PC-9 (cell line): ENCODE results near the gene UNC50. TPM values are rescaled to one million over a fixed set of nuclear protein-coding genes. Genes with fewer than 3 reads are reported as not detected.

Experiments
- BruUV-seq: library from RNA; stranded (reverse); fragments of 400-500 nt; replicated peaks from 2 replicates; lab custom pipeline; 2021; lab: Mats Ljungman, UMichigan
- CTCF ChIA-PET: fragments of 300-600 bp; sonication (Branson Sonifier 250); formaldehyde crosslinking; loops from one replicate; lab custom pipeline; 2022; ENCODE audit warnings: antibody characterized with exemption; lab: Charles Lee
- POLR2A ChIA-PET: fragments of 300-600 bp; sonication (Branson Sonifier 250); formaldehyde crosslinking; loops from one replicate; lab custom pipeline; 2022; ENCODE audit warnings: antibody characterized with exemption; ENCODE audit not compliant: unreplicated experiment; lab: Charles Lee
- DNase-seq, 2 experiments: peaks; one replicate each; pipeline versions ENCODE4 v3.0.0 to v3.0.0-alpha.2; 2015 to 2022; ENCODE audit warnings: mixed read lengths in 1 of 2
- H2AFZ ChIP-seq: fragments of 200-600 bp; sonication (generic); 2 replicates; pipeline ENCODE4 v1.8.1; 2017; ENCODE audit warnings: antibody characterized with exemption
- H3F3A ChIP-seq: fragments of 200-600 bp; sonication (generic); 2 replicates; pipeline ENCODE4 v1.8.1; 2017; ENCODE audit warnings: antibody characterized with exemption, mild to moderate bottlenecking, low read depth; ENCODE audit not compliant: insufficient read depth
- H3K27ac ChIP-seq: fragments of 200-600 bp; sonication (generic); 2 replicates; pipeline ENCODE4 v1.6.1; 2016; ENCODE audit warnings: mixed run types
- H3K27me3 ChIP-seq: fragments of 200-600 bp; sonication (generic); 2 replicates; pipeline ENCODE4 v1.6.1; 2016; ENCODE audit warnings: low read depth, mixed run types; ENCODE audit not compliant: insufficient read depth
- H3K36me3 ChIP-seq: fragments of 200-600 bp; sonication (generic); 2 replicates; pipeline ENCODE4 v1.6.1; 2016; ENCODE audit warnings: low read depth, mixed run types
- H3K4me1 ChIP-seq: fragments of 200-600 bp; sonication (generic); replicated peaks from 2 replicates; pipeline ENCODE4 v1.6.1; 2016; ENCODE audit warnings: mixed run types; ENCODE audit not compliant: insufficient read depth
- H3K4me2 ChIP-seq: fragments of 200-600 bp; sonication (generic); 2 replicates; pipeline ENCODE4 v1.6.1; 2017; ENCODE audit warnings: mixed run types
- H3K4me3 ChIP-seq: fragments of 200-600 bp; sonication (generic); 2 replicates; pipeline ENCODE4 v1.6.1; 2016; ENCODE audit warnings: mixed run types
- H3K79me2 ChIP-seq: fragments of 200-600 bp; sonication (generic); 2 replicates; pipeline ENCODE4 v1.6.1; 2017; ENCODE audit warnings: low read depth, mixed run types
- H3K9me2 ChIP-seq: fragments of 200-600 bp; sonication (generic); 2 replicates; pipeline ENCODE4 v1.8.1; 2017; ENCODE audit warnings: mild to moderate bottlenecking; ENCODE audit not compliant: insufficient read depth
- H3K9me3 ChIP-seq: fragments of 200-600 bp; sonication (generic); 2 replicates; pipeline ENCODE4 v1.8.1; 2016; ENCODE audit warnings: low read depth; ENCODE audit not compliant: insufficient read depth
- H4K20me1 ChIP-seq: fragments of 200-600 bp; sonication (generic); 2 replicates; pipeline ENCODE4 v1.8.1; 2017; ENCODE audit not compliant: insufficient read depth
- EZH2 ChIP-seq: fragments of 200-600 bp; sonication (generic); IDR thresholded peaks from 2 replicates; pipeline ENCODE4 v1.8.0; 2017; ENCODE audit warnings: antibody characterized with exemption, low read depth
- intact Hi-C: fragments of 100-400 bp; cut with micrococcal nuclease; formaldehyde crosslinking; loops from one replicate; pipeline ENCODE4 v1.10.0; 2022; ENCODE audit not compliant: unreplicated experiment
- total RNA-seq: library from RNA; stranded (reverse); gene quantifications from 2 replicates; pipeline ENCODE4 v1.2.3, GENCODE V29; 2021
- TF ChIP-seq, protein P1 (sequence below): fragments of 200-600 bp; sonication (generic); conservative IDR thresholded peaks from 2 replicates; pipeline ENCODE4 v1.6.1; 2017; ENCODE audit warnings: mixed run types, antibody characterized with exemption, mild to moderate bottlenecking, moderate library complexity

The UNC50 gene
- total RNA-seq, 1 experiment from 2014 or later = 46.0 TPM

DNA sequence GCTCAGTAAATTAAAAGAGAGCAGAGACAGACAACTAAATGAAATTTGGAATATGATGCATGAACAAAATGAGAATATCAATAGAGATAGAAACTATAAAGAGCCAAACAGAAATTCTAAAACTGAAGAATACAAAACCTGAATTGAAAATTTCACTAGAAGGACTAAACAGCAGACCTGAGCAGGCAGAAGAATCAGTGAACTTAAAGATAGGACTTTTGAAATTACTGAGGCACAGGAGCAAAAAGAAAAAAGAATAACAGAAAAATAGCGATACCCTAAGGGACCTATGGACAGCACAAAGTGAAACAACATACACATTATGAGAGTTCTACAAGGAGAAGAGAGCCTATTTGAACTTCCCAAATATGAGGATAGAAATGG, 41.6 kb downstream of the UNC50 start:
- CTCF ChIA-PET = interaction anchor here (1.0 to 1.6 kb wide), 7 partner anchors 90 to 419 kb away, joined by 3 to 14 read pairs (median 5); no protein-coding TSS in a partner anchor
- no peak for DNase-seq
- no peaks in the 10 kb centered on the region for H3K79me2 ChIP-seq
- TF ChIP-seq, protein P1, sequence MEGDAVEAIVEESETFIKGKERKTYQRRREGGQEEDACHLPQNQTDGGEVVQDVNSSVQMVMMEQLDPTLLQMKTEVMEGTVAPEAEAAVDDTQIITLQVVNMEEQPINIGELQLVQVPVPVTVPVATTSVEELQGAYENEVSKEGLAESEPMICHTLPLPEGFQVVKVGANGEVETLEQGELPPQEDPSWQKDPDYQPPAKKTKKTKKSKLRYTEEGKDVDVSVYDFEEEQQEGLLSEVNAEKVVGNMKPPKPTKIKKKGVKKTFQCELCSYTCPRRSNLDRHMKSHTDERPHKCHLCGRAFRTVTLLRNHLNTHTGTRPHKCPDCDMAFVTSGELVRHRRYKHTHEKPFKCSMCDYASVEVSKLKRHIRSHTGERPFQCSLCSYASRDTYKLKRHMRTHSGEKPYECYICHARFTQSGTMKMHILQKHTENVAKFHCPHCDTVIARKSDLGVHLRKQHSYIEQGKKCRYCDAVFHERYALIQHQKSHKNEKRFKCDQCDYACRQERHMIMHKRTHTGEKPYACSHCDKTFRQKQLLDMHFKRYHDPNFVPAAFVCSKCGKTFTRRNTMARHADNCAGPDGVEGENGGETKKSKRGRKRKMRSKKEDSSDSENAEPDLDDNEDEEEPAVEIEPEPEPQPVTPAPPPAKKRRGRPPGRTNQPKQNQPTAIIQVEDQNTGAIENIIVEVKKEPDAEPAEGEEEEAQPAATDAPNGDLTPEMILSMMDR = no peak
- no peak for TF ChIP-seq EZH2
- H3F3A ChIP-seq = no peaks in the 10 kb centered on the region
- no peaks in the 10 kb centered on the region for H4K20me1 ChIP-seq
- H3K9me2 ChIP-seq = no peaks in the 10 kb centered on the region
- BruUV-seq = no TSS peak
- H3K36me3 ChIP-seq = no peaks in the 10 kb centered on the region; the same call in 1 of the 2 replicates
- no peaks in the 10 kb centered on the region for H3K27me3 ChIP-seq
- H3K4me3 ChIP-seq = no peak overlapping the region
- H3K4me1 ChIP-seq = no peaks in the 10 kb centered on the region
- POLR2A ChIA-PET = no interaction called here
- intact Hi-C loops = loop anchor here (1.0 to 5.0 kb wide), 6 partner anchors 149 to 840 kb away; partner anchors contain the start of genes CRACDL and REV1
- H3K4me2 ChIP-seq = no peak overlapping the region
- H2AFZ ChIP-seq = no peak overlapping the region
- no peaks in the 10 kb centered on the region for H3K9me3 ChIP-seq
- no peak overlapping the region for H3K27ac ChIP-seq

DNA sequence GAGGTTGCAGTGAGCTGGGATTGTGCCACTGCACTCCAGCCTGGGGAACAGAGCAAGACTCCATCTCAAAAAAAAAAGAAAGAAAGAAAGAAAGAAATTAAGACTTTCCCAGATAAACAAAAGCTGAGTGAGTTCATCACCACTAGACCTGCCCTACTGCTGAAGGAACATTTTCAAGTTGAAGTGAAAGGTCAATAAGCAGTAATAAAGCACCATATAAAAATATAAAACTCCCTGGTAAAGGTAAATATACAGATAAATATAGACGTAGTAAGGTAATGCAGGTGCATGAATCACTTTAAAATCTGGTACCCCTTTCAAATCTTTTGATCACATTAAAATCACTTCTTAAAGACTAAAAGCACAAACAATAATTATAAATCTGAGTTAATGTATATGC, 42.6 kb downstream of the UNC50 start:
- Histone ChIP-seq H3K27ac (no peak overlapping the region), H3K27me3 (no peaks in the 10 kb centered on the region), H3K4me3 (no peak overlapping the region), H3K79me2 (no peaks in the 10 kb centered on the region), H3K4me2 (no peak overlapping the region), H3F3A (no peaks in the 10 kb centered on the region), H2AFZ (no peak overlapping the region), H3K9me2 (no peaks in the 10 kb centered on the region), H3K9me3 (no peaks in the 10 kb centered on the region), H3K4me1 (no peaks in the 10 kb centered on the region), H3K36me3 (no peaks in the 10 kb centered on the region), H4K20me1 (no peaks in the 10 kb centered on the region)
- CTCF ChIA-PET = interaction anchor here (0.7 kb wide), 1 partner anchor 1783 kb away, joined by 3 read pairs; no protein-coding TSS in a partner anchor
- BruUV-seq = no TSS peak
- intact Hi-C loops = no loop called here
- DNase-seq = no peak
- no peak for TF ChIP-seq EZH2
- TF ChIP-seq, protein P1 = no peak
- POLR2A ChIA-PET = no interaction called here

DNA sequence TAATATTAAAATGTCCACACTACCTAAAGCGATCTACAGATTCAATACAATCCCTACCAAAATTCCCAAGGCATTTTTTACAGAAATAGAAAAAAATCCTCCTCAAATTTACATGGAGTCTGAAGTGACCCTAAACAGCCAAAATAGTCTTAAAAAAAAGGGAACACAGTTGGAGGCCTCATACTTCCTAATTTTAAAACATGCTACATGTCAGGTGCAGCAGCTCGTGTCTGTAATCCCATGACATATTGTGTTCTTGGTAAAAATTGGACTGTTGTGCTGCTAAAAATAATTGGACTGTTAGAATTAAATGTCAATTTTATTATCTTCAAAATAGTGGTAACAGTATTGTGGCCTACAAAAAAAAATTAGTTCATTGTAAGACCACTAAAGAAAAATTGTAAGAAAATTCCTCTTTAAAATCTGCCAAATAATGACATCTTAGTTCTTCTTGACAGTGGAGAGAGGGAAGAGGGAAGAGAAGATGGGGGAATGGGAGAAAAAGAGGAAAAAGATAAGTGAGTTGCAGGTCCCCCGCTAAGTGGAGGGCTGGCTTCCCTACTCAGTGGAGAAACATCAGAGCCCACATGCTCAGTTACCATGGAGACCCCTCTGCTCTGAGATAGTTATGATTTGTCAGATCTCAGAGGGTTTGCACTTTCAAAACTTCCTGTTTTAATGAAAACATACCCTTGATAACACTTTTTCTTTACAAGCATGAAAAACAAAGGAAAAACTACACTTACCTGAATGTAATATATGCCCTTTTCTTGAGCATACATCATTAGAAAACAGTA, 46.5 kb downstream of the UNC50 start:
- no peaks in the 10 kb centered on the region for H3K4me1 ChIP-seq
- no peaks in the 10 kb centered on the region for H3K36me3 ChIP-seq
- no peak for TF ChIP-seq EZH2
- TF ChIP-seq, protein P1 = no peak
- no peaks in the 10 kb centered on the region for H3K9me3 ChIP-seq
- ChIA-PET CTCF (no interaction called here), POLR2A (no interaction called here)
- H2AFZ ChIP-seq = no peak overlapping the region
- DNase-seq = no peak
- BruUV-seq = no TSS peak
- H3K27ac ChIP-seq = no peak overlapping the region
- no peak overlapping the region for H3K4me2 ChIP-seq
- no peaks in the 10 kb centered on the region for H3K79me2 ChIP-seq
- intact Hi-C loops = no loop called here
- no peak overlapping the region for H3K4me3 ChIP-seq
- H3K27me3 ChIP-seq = no peaks in the 10 kb centered on the region
- H3K9me2 ChIP-seq = no peaks in the 10 kb centered on the region
- H3F3A ChIP-seq = 0 out of 2 replicates have a peak, but pooled peaks cover 4% of the 10 kb centered on the region
- H4K20me1 ChIP-seq = no peaks in the 10 kb centered on the region
